MM.1S (cell line): Measurements from ENCODE around the gene PIP4K2A.

ENCODE experiments used
- CTCF ChIP-seq: fragments of 300-600 bp; sonication (generic); IDR thresholded peaks from 2 replicates; pipeline ENCODE4 v1.5.1; 2016; ENCODE audit warnings: antibody characterized with exemption, low read length, mixed read lengths
- EZH2phosphoT487 ChIP-seq: fragments of 300-600 bp; sonication (generic); IDR thresholded peaks from 2 replicates; pipeline ENCODE4 v1.6.1; 2018; ENCODE audit warnings: antibody characterized with exemption, low read length

GRCh38 chr10:22758867-22759266 lies 44.5 kb upstream of the PIP4K2A start:
- TF ChIP-seq CTCF, result no peak
- no peak for TF ChIP-seq EZH2phosphoT487
